GM21619 (cell line): Measurements from ENCODE around the gene F2R.
"Not testable (repeated sequence)": the region's sequence is repeated elsewhere in the genome, so short reads cannot be mapped to it uniquely, and the experiment has no call there.

Experiments
- ATAC-seq: cut with Tn5 transposase; IDR thresholded peaks from one replicate; pipeline ENCODE4 v1.9.1; 2021; ENCODE audit not compliant: unreplicated experiment

The F2R gene

GRCh38 chr5:76717222-76718083 lies 1.5 kb downstream of the F2R start:
- ATAC-seq: no peak

- no peak for ATAC-seq
These were observed 2.5 kb downstream of the F2R start for GRCh38 chr5:76718381-76718832.

GRCh38 chr5:76718880-76719279 lies 3.0 kb downstream of the F2R start:
- ATAC-seq: no peak

- ATAC-seq: peak; percentile 95
These were observed 5.2 kb downstream of the F2R start for GRCh38 chr5:76720988-76721569.

GRCh38 chr5:76723266-76723665 lies 7.3 kb downstream of the F2R start:
- no peak for ATAC-seq

GRCh38 chr5:76723906-76724305 lies 8.0 kb downstream of the F2R start:
- no peak for ATAC-seq

- no peak for ATAC-seq
These were observed 8.9 kb downstream of the F2R start for GRCh38 chr5:76724871-76725270.

GRCh38 chr5:76728965-76729364 lies 13.0 kb downstream of the F2R start:
- ATAC-seq: no peak

GRCh38 chr5:76729373-76730290 lies 13.7 kb downstream of the F2R start:
- ATAC-seq: no peak

- ATAC-seq: peak; percentile 11
These were observed 16.6 kb downstream of the F2R start for GRCh38 chr5:76732405-76733048.

GRCh38 chr5:76733049-76733417 lies 17.1 kb downstream of the F2R start:
- peak; percentile 75 for ATAC-seq

GRCh38 chr5:76735762-76736545 lies 20.0 kb downstream of the F2R start:
- no peak for ATAC-seq

GRCh38 chr5:76736679-76737556 lies 21.0 kb downstream of the F2R start:
- no peak for ATAC-seq

GRCh38 chr5:76737846-76738245 lies 21.9 kb downstream of the F2R start:
- ATAC-seq: no peak

GRCh38 chr5:76741506-76741905 lies 25.6 kb downstream of the F2R start:
- not testable (repeated sequence) for ATAC-seq

- no peak for ATAC-seq
These were observed 26.7 kb downstream of the F2R start for GRCh38 chr5:76742583-76742982.

- ATAC-seq: no peak
These were observed 28.7 kb downstream of the F2R start for GRCh38 chr5:76744632-76745031.

GRCh38 chr5:76745670-76746069 lies 29.7 kb downstream of the F2R start:
- no peak for ATAC-seq

- ATAC-seq: no peak
These were observed 30.8 kb downstream of the F2R start for GRCh38 chr5:76746677-76747076.
